ENCODE results near the gene EMC10. TPM values are rescaled to one million over a fixed set of nuclear protein-coding genes. Genes with fewer than 3 reads are reported as not detected.

Gene EMC10
- total RNA-seq, 2 donors from 2014 or later = 60.3 to 68.0 TPM

DNA sequence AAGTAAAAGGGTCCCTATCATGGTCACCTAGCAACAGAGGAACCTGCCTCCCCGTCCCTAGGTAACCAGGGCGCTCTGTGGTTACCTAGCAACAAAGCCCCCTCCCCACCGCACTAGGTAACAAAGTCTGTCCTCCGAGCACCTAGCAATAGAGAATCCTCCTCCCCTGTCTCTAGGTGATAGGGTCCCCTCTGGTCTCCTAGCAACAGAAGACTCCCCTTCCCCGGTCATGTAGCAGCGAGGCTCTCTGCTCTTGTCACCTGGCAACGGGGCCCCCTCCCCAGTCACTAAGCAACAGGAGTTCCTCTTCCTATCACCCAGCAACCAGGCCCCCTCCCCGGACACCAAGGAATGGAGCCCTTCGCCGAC lies 34.4 kb downstream of the EMC10 start:
- DNase-seq = no peak
- 4 to 13% methylated on average over 3 to 10 of the region's 10 CpGs for WGBS, 2 donors
- H3K9me3 ChIP-seq = no peaks in the 10 kb centered on the region
- no peak for TF ChIP-seq POLR2A (IDR thresholded peaks at IDR 0.05)
- TF ChIP-seq, protein P1, sequence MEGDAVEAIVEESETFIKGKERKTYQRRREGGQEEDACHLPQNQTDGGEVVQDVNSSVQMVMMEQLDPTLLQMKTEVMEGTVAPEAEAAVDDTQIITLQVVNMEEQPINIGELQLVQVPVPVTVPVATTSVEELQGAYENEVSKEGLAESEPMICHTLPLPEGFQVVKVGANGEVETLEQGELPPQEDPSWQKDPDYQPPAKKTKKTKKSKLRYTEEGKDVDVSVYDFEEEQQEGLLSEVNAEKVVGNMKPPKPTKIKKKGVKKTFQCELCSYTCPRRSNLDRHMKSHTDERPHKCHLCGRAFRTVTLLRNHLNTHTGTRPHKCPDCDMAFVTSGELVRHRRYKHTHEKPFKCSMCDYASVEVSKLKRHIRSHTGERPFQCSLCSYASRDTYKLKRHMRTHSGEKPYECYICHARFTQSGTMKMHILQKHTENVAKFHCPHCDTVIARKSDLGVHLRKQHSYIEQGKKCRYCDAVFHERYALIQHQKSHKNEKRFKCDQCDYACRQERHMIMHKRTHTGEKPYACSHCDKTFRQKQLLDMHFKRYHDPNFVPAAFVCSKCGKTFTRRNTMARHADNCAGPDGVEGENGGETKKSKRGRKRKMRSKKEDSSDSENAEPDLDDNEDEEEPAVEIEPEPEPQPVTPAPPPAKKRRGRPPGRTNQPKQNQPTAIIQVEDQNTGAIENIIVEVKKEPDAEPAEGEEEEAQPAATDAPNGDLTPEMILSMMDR (IDR thresholded peaks at IDR 0.05) = no peak
- intact Hi-C loops (cut with DNase I) = loop anchor here (10.0 kb wide), 1 partner anchor 604 kb away; no protein-coding TSS in a partner anchor
- peak overlapping the region in 3 of 4 donors; percentile 34 to 56 (median 53) for H3K27ac ChIP-seq
- H3K36me3 ChIP-seq (replicated peaks in 1 of 2; ENCODE audit: insufficient read depth in 1 of 2, low read depth in 2 of 2) = no peaks in the 10 kb centered on the region
- H3K4me3 ChIP-seq = peak overlapping the region; percentile 41 to 87
- peaks cover 9% of the 10 kb centered on the region for H3K4me1 ChIP-seq
- no peak for ATAC-seq
- H3K27me3 ChIP-seq = no peaks in the 10 kb centered on the region

DNA sequence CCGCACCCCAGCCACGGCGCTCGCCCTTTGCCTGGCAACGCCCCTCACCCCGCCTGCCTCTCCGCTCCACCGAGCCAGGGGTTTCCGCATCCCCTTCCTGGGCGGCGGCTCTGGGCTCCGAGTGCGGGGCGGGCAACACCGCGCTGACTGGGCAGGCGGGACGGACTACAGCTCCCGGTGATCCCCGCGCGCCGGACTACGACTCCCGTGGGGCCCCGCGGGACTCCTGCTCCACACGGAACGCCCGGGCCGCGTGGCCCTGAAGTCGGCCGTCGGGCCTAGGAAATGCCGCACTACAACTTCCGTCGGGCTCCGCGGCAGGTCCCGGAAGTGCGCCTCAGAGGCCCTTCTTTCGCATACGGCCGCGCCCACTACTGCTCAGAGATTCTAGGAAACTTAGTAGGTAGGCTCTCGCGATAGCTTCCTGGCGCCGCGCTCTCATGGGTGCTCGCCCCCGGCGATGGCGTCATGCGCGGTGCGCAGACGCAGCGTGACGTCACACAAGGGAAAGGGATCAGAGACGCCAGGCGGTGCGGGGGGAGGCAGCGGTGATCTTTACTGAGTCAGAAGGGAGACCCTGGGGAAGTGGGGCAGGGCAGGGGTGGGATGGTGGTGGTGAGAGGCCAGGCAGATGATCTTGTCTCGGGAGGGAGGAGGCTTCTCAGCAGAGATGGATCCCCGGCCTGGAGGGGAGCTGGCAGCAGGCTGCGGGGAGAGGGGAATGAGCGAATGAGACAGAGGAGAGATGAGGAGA lies 34.9 kb downstream of the EMC10 start, which contains the start of gene JOSD2:
Gene JOSD2, minus strand, starts transcription at position 123 of the 754 bp plus-strand sequence. CDS start 760 bp downstream, outside the sequence.
- Histone ChIP-seq H3K9me3 (no peaks in the 10 kb centered on the region), H3K4me3 (peak within 1 kb of the TSS; percentile 41 to 87), H3K27me3 (no peaks in the 10 kb centered on the region), H3K36me3 (replicated peaks in 1 of 2; ENCODE audit: insufficient read depth in 1 of 2, low read depth in 2 of 2) (no peaks in the 10 kb centered on the region), H3K27ac (peak within 1 kb of the TSS in 3 of 4 donors; percentile 34 to 56 (median 53)), H3K4me1 (peaks cover 9% of the 10 kb centered on the region)
- TF ChIP-seq, protein P1 (IDR thresholded peaks at IDR 0.05) = peak in 3 of 7 experiments; percentile 6 to 27 (median 12)
- TF ChIP-seq POLR2A (IDR thresholded peaks at IDR 0.05) = peak; percentile 5 to 63 (median 60)
- ATAC-seq (peak; percentile 95), DNase-seq (peak; percentile 96 to 99 (median 98))
- WGBS, 2 donors = 1 to 2% methylated on average over 24 to 68 of the region's 69 CpGs
- intact Hi-C loops (cut with DNase I) = loop anchor here (10.0 kb wide), 1 partner anchor 604 kb away; no protein-coding TSS in a partner anchor

DNA sequence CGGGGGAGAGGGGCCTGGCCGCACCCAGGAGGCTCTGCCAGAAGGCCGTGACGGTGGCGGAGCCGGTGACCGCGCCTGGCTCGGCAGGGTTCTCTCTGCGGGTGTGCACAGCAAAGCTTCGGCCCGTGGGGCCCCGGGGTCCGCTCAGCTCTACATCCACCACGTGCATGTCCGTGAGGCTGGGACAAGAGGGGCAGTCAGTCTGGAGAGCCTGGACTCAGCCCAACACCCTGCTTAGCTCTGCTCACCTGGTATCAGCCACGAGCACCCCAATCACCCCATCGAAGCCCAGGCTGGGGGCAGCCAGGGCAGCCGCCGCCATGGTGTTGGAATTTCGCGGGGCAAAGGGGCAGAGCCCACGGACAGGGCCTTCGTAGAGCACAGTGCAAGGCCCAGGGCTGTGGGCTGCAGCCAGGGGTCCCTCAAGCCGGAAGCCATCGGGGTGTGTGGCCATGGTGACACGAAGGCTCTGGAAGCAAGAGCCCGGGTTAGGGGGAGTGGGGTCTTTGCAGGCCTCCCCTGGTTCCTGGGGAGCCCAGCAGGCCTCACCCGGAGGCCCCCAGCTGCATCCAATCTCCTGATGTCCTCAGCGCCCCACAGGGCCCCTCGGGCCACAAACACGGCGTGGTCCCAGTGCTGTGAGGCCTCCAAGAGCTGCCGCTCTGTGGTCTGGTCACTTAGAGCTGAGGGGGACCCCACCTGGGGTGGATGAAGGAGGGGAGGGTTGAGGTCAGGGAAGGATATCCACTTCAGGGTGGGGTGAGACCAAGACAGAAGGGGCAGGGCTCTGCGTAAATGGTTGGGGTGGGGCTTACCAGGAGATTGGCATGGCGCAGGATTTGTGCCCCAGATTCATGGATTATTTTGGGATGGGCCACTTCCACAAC lies 36.0 kb downstream of the EMC10 start:
- H3K9me3 ChIP-seq = no peaks in the 10 kb centered on the region
- ATAC-seq = no peak
- WGBS, 2 donors = 85 to 90% methylated on average over 8 to 35 of the region's 36 CpGs
- no peak overlapping the region for H3K4me3 ChIP-seq
- TF ChIP-seq, protein P1 (IDR thresholded peaks at IDR 0.05) = no peak
- TF ChIP-seq POLR2A (IDR thresholded peaks at IDR 0.05) = no peak
- no peaks in the 10 kb centered on the region for H3K27me3 ChIP-seq
- peak in 1 of 4 donors; percentile 31 for DNase-seq
- H3K36me3 ChIP-seq (replicated peaks in 1 of 2; ENCODE audit: insufficient read depth in 1 of 2, low read depth in 2 of 2) = no peaks in the 10 kb centered on the region
- intact Hi-C loops (cut with DNase I) = loop anchor here (10.0 kb wide), 1 partner anchor 602 kb away; no protein-coding TSS in a partner anchor
- H3K27ac ChIP-seq = no peak overlapping the region
- H3K4me1 ChIP-seq = peaks cover 9% of the 10 kb centered on the region

DNA sequence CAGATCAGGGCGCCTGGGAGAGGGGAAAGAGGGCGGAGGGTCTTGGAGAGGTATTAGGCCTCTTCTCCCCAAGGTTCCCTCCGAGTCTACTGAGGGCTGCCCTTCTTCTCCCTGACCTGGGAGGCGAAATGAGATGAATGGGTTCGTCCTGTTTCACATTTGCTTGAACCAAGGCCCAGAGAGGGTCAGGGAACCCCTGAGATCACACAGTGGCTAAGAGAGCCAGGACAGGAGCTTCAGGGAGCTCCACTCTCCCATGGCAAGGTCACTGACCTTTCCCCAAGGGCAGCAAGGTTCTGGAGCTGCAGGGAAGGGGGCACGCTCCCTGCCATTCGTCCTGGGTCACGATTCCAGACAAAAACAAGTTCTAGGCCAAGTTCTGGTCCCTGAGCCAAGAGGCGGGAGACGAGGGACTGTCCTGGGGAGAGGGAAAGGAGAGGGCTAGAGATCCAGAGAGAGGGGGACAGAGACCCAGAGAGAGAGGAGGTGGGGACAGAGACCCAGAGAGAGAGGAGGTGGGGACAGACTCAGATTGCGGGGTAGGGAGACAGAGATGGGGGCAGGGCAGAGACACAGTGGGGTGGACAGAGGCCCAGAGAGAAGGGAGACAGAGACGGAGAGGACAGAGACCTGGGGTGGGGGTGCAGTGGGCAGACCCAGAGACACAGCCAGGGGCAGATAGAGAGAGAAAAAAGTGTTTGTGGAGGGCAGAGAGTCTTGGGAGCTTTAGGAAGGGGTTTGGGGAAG lies 36.9 kb downstream of the EMC10 start:
- ATAC-seq (no peak), DNase-seq (no peak)
- 39 to 54% methylated on average over 12 of the region's 12 CpGs for WGBS, 2 donors
- peaks cover 9% of the 10 kb centered on the region for H3K4me1 ChIP-seq
- no peak for TF ChIP-seq POLR2A (IDR thresholded peaks at IDR 0.05)
- TF ChIP-seq, protein P1 (IDR thresholded peaks at IDR 0.05) = no peak
- no peak overlapping the region for H3K27ac ChIP-seq
- H3K27me3 ChIP-seq = no peaks in the 10 kb centered on the region
- H3K9me3 ChIP-seq = no peaks in the 10 kb centered on the region
- H3K4me3 ChIP-seq = no peak overlapping the region
- intact Hi-C loops (cut with DNase I) = loop anchor here (10.0 kb wide), 1 partner anchor 602 kb away; no protein-coding TSS in a partner anchor
- no peaks in the 10 kb centered on the region for H3K36me3 ChIP-seq (replicated peaks in 1 of 2; ENCODE audit: insufficient read depth in 1 of 2, low read depth in 2 of 2)
